Nephron progenitor cell (in vitro differentiated cells): Measurements from ENCODE around the gene CD7.

Source experiments
- DNase-seq: peaks from one replicate; pipeline ENCODE4 v3.0.0; 2021
- H3K27ac Mint-ChIP-seq: 2 replicates; pipeline ENCODE4 v1.8.0; 2021; ENCODE audit warnings: mild to moderate bottlenecking, moderate library complexity, mixed read lengths
- H3K27me3 Mint-ChIP-seq: 2 replicates; pipeline ENCODE4 v1.8.0; 2021; ENCODE audit warnings: mild to moderate bottlenecking, low read depth, mixed read lengths; ENCODE audit not compliant: poor library complexity
- H3K36me3 Mint-ChIP-seq: 2 replicates; pipeline ENCODE4 v1.8.0; 2021; ENCODE audit warnings: low read depth, mixed read lengths
- H3K4me1 Mint-ChIP-seq: 2 replicates; pipeline ENCODE4 v1.8.0; 2021; ENCODE audit warnings: mixed read lengths
- H3K4me3 Mint-ChIP-seq: 2 replicates; pipeline ENCODE4 v1.8.0; 2021; ENCODE audit warnings: mild to moderate bottlenecking, moderate library complexity, mixed read lengths
- H3K9me3 Mint-ChIP-seq: 2 replicates; pipeline ENCODE4 v1.8.0; 2021; ENCODE audit warnings: mild to moderate bottlenecking, moderate library complexity, mixed read lengths
- TF ChIP-seq, protein P1 (sequence below): fragments of 200-600 bp; sonication (generic); IDR thresholded peaks from 2 replicates; pipeline ENCODE4 v1.5.0; 2021; ENCODE audit warnings: antibody characterized with exemption

The CD7 gene

GRCh38 chr17:82316651-82317393 is 586 bp downstream of the CD7 start:
- Mint-ChIP-seq H3K36me3 (no peaks in the 10 kb centered on the region), H3K27me3 (peaks cover 5% of the 10 kb centered on the region), H3K4me1 (peaks cover 38% of the 10 kb centered on the region), H3K4me3 (no peak overlapping the region), H3K27ac (no peak overlapping the region), H3K9me3 (no peaks in the 10 kb centered on the region)
- TF ChIP-seq, protein P1, sequence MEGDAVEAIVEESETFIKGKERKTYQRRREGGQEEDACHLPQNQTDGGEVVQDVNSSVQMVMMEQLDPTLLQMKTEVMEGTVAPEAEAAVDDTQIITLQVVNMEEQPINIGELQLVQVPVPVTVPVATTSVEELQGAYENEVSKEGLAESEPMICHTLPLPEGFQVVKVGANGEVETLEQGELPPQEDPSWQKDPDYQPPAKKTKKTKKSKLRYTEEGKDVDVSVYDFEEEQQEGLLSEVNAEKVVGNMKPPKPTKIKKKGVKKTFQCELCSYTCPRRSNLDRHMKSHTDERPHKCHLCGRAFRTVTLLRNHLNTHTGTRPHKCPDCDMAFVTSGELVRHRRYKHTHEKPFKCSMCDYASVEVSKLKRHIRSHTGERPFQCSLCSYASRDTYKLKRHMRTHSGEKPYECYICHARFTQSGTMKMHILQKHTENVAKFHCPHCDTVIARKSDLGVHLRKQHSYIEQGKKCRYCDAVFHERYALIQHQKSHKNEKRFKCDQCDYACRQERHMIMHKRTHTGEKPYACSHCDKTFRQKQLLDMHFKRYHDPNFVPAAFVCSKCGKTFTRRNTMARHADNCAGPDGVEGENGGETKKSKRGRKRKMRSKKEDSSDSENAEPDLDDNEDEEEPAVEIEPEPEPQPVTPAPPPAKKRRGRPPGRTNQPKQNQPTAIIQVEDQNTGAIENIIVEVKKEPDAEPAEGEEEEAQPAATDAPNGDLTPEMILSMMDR = no peak
- no peak for DNase-seq

DNA sequence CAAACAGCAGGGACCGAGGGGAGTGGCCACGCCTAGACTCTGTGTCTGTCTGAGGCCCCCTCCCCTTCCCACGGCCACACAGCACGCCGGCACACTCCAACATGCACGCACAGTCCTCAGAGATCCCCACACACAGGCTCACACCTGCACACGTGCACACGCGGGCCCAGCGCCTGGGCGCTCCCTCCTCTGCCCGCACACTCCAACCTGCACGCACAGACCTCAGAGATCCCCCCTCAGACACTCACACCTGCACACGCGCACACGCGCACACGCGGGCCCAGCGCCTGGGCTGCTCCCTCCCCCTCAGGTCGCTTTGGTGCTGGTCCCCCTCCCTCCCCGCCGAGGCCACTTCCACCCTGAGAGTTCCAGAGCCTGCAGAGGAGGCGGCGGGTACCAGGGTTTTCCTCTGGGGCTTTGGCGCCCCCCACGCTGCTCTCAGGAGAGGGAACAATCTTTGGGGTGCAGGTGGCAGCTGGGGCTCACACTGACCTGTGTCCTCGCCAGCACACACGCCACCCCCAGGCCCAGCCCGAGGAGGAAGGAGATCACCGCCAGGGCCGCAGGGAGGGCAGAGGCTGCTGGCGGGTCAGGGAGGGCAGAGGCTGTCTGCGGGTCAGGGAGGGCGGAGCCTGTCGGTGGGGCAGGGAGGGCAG is 1.6 kb downstream of the CD7 start:
- peak overlapping the region; percentile 59 for H3K4me3 Mint-ChIP-seq
- TF ChIP-seq, protein P1 = no peak
- no peak overlapping the region for H3K27ac Mint-ChIP-seq
- H3K4me1 Mint-ChIP-seq = peaks cover 39% of the 10 kb centered on the region
- peak; percentile 59 for DNase-seq
- peaks cover 2% of the 10 kb centered on the region for H3K27me3 Mint-ChIP-seq
- no peaks in the 10 kb centered on the region for H3K9me3 Mint-ChIP-seq
- H3K36me3 Mint-ChIP-seq = no peaks in the 10 kb centered on the region

DNA sequence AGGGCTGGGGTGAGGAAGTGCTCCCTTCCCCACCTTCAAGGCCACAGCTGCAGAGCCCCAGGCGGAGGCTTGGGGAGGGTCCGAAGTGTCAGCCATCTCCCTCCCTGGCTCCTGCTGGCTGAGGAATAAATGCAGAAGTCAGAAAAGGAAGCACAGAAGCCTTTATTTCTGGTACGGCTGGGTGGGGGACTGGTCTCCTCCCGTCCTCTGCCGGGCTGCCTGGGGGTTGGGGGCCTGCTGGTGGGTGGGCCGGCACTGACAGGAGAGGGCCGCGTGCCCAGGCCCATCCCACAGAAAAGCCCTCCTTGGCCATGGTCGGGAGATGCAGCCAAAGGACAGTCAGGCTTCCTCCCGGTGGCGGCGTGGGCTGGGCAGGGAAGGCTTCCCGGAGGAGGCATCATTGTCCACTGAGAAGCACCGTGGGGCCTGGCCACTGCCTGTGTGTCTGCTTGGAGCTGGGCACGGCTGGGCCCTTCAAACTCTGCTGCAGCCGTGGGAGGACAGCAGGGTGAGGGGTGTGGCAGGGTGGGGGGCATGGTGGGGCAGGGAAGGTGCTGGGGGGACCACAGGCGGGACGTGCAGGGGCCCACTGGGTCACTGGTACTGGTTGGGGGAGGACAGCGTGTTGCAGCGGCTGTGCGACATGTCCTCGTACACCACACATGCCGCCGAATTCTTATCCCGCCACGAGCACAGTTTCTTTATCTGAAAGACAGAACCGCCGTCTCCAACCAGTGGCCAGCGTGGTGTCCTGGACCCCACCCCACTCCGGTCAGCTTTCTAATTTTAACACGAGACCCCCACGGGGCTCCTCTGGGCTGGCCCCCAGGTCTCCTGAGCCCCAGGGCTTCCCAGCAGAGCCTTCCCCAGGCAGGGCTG is 2.4 kb downstream of the CD7 start:
- Mint-ChIP-seq H3K27me3 (peaks cover 7% of the 10 kb centered on the region), H3K9me3 (no peaks in the 10 kb centered on the region), H3K4me3 (no peak overlapping the region), H3K27ac (no peak overlapping the region), H3K4me1 (peaks cover 39% of the 10 kb centered on the region), H3K36me3 (no peaks in the 10 kb centered on the region)
- TF ChIP-seq, protein P1 = no peak
- no peak for DNase-seq

GRCh38 chr17:82314012-82314726 is 3.2 kb downstream of the CD7 start:
- Mint-ChIP-seq H3K27me3 (peaks cover 7% of the 10 kb centered on the region), H3K4me3 (no peak overlapping the region), H3K36me3 (no peaks in the 10 kb centered on the region), H3K4me1 (peaks cover 39% of the 10 kb centered on the region), H3K27ac (no peak overlapping the region), H3K9me3 (no peaks in the 10 kb centered on the region)
- DNase-seq = no peak
- TF ChIP-seq, protein P1 = no peak

DNA sequence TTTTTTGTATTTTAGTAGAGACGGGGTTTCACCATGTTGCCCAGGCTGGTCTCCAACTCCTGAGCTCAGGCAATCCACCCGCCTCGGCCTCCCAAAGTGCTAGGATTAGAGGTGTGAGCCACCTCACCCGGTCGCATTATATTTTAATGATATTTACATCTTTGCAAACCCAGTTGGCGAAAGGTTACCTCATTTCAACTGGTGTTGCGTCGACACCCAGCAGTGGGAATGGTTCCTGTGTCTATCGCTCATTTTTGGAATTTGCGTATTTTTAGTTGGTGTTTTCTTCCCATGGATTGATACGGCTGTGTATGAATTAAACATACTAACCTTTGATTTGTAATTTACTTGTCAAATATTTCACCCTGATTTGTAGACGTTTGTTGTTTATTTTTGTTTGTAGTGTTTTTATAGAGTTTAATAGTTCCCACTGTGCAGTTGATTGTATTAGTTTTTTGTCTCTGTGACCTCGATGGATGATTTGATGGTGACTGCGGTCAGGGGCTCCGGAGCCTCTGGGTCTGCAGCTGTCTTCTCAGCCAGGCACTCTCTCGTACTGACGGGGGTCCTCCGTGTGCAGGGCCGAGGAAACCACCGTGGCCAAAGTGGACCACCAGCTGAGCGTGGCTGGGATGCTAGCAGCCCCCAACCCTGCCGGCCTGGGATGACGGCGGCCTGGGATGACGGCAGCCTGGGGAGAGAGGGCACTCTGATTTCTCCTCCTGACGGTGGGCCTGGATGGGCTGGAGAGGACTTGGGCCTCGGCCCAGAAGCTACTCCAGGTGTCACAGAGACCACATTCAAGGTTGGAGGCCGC is 4.0 kb downstream of the CD7 start:
- TF ChIP-seq, protein P1 = no peak
- Mint-ChIP-seq H3K36me3 (no peaks in the 10 kb centered on the region), H3K27me3 (peaks cover 13% of the 10 kb centered on the region), H3K4me1 (peaks cover 45% of the 10 kb centered on the region), H3K4me3 (no peak overlapping the region), H3K27ac (no peak overlapping the region), H3K9me3 (no peaks in the 10 kb centered on the region)
- DNase-seq = no peak
